H1 (cell line): ENCODE results near the gene PPP1R12A. TPM values are rescaled to one million over a fixed set of nuclear protein-coding genes. Genes with fewer than 3 reads are reported as not detected.

Experiments
- NRF1 ChIP-seq: IDR thresholded peaks from 2 replicates; pipeline ENCODE4 v1.6.1; 2011; ENCODE audit warnings: mild to moderate bottlenecking, low read depth, low read length, improper control_type of control experiment
- PHF8 ChIP-seq: fragments of 200-600 bp; sonication (generic); conservative IDR thresholded peaks from 2 replicates; pipeline ENCODE4 v1.7.1; 2012; ENCODE audit warnings: low read depth, mild to moderate bottlenecking, inconsistent platforms, low read length, moderate library complexity
- RFX5 ChIP-seq: IDR thresholded peaks from 2 replicates; pipeline ENCODE4 v1.6.1; 2011; ENCODE audit warnings: low read depth, low read length, improper control_type of control experiment, borderline replicate concordance
- SRF ChIP-seq: IDR thresholded peaks from 2 replicates; pipeline ENCODE4 v1.6.1; 2011; ENCODE audit warnings: mild to moderate bottlenecking, low read depth, low read length, moderate library complexity
- polyA plus RNA-seq, 7 experiments: library from polyadenylated mRNA; depleted of rRNA in 3 of 7; stranded (reverse) in 5 of 7; unstranded in 2 of 7; fragments of >200 nt in 5 of 7; fragments of 200-250 nt in 2 of 7; gene quantifications; 1 replicate in 5 of 7; 2 replicates in 1 of 7; 4 replicates in 1 of 7; pipeline versions ENCODE4 v1.2.1 to v1.2.3, GENCODE V29; 2011 to 2013; ENCODE audit warnings: missing spikeins in 2 of 7, mixed read lengths in 2 of 7
- total RNA-seq: library from RNA; stranded (reverse); fragmentation: NEBNext Ultra II Directional; extraction: Animal tissue kit (Norgen Biotek cat#: 25700); gene quantifications from 2 replicates; pipeline ENCODE4 v1.2.1, GENCODE V29; 2021
- TF ChIP-seq, protein P1 (sequence below): fragments of 300-600 bp; sonication (generic); IDR thresholded peaks from 2 replicates; pipeline ENCODE4 v1.7.1; 2012; ENCODE audit warnings: low read length, moderate library complexity, mild to moderate bottlenecking, inconsistent platforms; ENCODE audit not compliant: insufficient replicate concordance
- TF ChIP-seq, protein P2 (sequence below), 3 experiments: IDR thresholded peaks; 1 replicate in 2 of 3; 2 replicates in 1 of 3; pipeline versions ENCODE4 v1.5.1 to v1.6.1; 2011; ENCODE audit warnings: low read length in 3 of 3, mild to moderate bottlenecking in 3 of 3, inconsistent platforms in 2 of 3, low read depth in 1 of 3, moderate library complexity in 1 of 3; ENCODE audit not compliant: insufficient read depth in 1 of 3; ENCODE audit errors: control extremely low read depth in 1 of 3
- TF ChIP-seq, protein P3 (sequence below): IDR thresholded peaks from 2 replicates; pipeline ENCODE4 v1.6.1; 2012; ENCODE audit warnings: inconsistent platforms

PPP1R12A gene
- total and polyA plus RNA-seq, 2 of the 8 experiments (the other 6 are each of a cell fraction or from before 2014, with no cell fraction given): 14.7 to 81.5 TPM

DNA sequence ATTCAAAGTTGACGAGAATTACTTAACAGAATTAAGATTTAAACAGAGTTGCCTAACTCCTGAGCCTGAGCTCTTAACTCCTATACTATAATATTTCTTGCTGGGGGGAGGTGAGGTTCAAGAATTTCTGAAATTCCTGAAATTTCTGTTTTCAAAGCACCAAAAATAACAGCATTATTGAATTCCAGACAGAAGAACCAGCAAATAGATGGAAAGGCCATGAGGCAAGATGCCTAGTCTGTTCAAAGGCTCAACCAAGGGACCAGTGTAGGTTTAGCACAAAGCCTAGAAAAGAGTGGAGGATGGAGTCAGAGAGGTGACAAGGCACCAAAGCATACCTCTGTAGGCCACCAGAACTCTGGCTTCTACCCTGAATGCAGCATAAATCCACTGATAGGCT is 76.4 kb downstream of the PPP1R12A start (continued):
- TF ChIP-seq, protein P1, sequence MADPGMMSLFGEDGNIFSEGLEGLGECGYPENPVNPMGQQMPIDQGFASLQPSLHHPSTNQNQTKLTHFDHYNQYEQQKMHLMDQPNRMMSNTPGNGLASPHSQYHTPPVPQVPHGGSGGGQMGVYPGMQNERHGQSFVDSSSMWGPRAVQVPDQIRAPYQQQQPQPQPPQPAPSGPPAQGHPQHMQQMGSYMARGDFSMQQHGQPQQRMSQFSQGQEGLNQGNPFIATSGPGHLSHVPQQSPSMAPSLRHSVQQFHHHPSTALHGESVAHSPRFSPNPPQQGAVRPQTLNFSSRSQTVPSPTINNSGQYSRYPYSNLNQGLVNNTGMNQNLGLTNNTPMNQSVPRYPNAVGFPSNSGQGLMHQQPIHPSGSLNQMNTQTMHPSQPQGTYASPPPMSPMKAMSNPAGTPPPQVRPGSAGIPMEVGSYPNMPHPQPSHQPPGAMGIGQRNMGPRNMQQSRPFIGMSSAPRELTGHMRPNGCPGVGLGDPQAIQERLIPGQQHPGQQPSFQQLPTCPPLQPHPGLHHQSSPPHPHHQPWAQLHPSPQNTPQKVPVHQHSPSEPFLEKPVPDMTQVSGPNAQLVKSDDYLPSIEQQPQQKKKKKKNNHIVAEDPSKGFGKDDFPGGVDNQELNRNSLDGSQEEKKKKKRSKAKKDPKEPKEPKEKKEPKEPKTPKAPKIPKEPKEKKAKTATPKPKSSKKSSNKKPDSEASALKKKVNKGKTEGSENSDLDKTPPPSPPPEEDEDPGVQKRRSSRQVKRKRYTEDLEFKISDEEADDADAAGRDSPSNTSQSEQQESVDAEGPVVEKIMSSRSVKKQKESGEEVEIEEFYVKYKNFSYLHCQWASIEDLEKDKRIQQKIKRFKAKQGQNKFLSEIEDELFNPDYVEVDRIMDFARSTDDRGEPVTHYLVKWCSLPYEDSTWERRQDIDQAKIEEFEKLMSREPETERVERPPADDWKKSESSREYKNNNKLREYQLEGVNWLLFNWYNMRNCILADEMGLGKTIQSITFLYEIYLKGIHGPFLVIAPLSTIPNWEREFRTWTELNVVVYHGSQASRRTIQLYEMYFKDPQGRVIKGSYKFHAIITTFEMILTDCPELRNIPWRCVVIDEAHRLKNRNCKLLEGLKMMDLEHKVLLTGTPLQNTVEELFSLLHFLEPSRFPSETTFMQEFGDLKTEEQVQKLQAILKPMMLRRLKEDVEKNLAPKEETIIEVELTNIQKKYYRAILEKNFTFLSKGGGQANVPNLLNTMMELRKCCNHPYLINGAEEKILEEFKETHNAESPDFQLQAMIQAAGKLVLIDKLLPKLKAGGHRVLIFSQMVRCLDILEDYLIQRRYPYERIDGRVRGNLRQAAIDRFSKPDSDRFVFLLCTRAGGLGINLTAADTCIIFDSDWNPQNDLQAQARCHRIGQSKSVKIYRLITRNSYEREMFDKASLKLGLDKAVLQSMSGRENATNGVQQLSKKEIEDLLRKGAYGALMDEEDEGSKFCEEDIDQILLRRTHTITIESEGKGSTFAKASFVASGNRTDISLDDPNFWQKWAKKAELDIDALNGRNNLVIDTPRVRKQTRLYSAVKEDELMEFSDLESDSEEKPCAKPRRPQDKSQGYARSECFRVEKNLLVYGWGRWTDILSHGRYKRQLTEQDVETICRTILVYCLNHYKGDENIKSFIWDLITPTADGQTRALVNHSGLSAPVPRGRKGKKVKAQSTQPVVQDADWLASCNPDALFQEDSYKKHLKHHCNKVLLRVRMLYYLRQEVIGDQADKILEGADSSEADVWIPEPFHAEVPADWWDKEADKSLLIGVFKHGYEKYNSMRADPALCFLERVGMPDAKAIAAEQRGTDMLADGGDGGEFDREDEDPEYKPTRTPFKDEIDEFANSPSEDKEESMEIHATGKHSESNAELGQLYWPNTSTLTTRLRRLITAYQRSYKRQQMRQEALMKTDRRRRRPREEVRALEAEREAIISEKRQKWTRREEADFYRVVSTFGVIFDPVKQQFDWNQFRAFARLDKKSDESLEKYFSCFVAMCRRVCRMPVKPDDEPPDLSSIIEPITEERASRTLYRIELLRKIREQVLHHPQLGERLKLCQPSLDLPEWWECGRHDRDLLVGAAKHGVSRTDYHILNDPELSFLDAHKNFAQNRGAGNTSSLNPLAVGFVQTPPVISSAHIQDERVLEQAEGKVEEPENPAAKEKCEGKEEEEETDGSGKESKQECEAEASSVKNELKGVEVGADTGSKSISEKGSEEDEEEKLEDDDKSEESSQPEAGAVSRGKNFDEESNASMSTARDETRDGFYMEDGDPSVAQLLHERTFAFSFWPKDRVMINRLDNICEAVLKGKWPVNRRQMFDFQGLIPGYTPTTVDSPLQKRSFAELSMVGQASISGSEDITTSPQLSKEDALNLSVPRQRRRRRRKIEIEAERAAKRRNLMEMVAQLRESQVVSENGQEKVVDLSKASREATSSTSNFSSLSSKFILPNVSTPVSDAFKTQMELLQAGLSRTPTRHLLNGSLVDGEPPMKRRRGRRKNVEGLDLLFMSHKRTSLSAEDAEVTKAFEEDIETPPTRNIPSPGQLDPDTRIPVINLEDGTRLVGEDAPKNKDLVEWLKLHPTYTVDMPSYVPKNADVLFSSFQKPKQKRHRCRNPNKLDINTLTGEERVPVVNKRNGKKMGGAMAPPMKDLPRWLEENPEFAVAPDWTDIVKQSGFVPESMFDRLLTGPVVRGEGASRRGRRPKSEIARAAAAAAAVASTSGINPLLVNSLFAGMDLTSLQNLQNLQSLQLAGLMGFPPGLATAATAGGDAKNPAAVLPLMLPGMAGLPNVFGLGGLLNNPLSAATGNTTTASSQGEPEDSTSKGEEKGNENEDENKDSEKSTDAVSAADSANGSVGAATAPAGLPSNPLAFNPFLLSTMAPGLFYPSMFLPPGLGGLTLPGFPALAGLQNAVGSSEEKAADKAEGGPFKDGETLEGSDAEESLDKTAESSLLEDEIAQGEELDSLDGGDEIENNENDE: no peak
- TF ChIP-seq NRF1 (no peak), SRF (no peak), PHF8 (no peak), RFX5 (no peak)
- TF ChIP-seq, protein P2, sequence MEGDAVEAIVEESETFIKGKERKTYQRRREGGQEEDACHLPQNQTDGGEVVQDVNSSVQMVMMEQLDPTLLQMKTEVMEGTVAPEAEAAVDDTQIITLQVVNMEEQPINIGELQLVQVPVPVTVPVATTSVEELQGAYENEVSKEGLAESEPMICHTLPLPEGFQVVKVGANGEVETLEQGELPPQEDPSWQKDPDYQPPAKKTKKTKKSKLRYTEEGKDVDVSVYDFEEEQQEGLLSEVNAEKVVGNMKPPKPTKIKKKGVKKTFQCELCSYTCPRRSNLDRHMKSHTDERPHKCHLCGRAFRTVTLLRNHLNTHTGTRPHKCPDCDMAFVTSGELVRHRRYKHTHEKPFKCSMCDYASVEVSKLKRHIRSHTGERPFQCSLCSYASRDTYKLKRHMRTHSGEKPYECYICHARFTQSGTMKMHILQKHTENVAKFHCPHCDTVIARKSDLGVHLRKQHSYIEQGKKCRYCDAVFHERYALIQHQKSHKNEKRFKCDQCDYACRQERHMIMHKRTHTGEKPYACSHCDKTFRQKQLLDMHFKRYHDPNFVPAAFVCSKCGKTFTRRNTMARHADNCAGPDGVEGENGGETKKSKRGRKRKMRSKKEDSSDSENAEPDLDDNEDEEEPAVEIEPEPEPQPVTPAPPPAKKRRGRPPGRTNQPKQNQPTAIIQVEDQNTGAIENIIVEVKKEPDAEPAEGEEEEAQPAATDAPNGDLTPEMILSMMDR (IDR thresholded peaks at IDR 0.05; ENCODE audit: control extremely low read depth in 1 of 3, insufficient read depth in 1 of 3, low read depth in 1 of 3, low read length in 3 of 3): no peak
- TF ChIP-seq, protein P3, sequence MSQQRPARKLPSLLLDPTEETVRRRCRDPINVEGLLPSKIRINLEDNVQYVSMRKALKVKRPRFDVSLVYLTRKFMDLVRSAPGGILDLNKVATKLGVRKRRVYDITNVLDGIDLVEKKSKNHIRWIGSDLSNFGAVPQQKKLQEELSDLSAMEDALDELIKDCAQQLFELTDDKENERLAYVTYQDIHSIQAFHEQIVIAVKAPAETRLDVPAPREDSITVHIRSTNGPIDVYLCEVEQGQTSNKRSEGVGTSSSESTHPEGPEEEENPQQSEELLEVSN: no peak
